Activated CD4-positive, alpha-beta T cell treated with anti-CD3 and anti-CD28 coated beads, Interleukin-2, amount 50 U/mL, for 24 hours (primary cell): ENCODE measurements around the gene COL25A1.
A peak's percentile ranks its signal among the peaks of the same experiment; 100 is the strongest.

ENCODE experiments used
- DNase-seq, 2 donors: peaks; one replicate each; pipeline ENCODE4 v3.0.0-alpha.2; 2020; ENCODE audit warnings: low read depth in 1 of 2, low spot score in 1 of 2

COL25A1 gene

DNA sequence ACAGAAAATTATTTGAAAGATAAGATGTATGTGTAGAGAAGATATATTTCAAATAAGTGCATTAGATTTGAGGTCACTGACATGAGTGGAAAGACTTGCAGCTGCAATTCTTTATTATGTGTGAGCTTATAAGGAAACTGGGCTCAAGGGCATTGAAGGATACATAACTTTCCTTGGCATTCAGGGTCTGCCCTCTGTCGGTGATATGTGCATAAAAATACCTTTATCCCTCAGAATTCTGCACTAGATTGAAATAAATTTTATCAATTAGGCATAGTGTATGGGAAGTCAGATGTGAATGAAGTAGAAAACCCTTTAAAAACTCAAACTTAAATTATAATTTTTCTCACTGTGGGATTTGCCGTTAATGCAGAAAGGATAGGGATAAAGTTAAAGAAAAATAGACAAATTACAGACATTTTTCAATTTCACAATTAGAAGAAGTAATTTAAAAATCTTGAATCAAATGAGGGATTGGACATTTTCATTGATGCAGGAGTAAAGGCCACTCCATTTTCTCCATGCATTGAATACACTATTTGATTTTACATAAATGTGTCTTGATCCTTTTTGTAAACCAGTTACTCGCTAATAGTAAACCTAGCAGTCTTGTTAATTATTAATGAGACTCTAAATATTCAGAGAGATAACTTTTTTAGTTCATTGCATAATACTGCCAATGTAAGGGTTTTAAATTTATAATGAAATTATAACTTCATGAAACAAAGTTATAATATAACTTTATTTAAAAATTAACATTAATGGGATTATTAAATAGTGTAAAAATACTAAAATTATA lies 518.6 kb downstream of the COL25A1 start:
- DNase-seq, result no peak

DNA sequence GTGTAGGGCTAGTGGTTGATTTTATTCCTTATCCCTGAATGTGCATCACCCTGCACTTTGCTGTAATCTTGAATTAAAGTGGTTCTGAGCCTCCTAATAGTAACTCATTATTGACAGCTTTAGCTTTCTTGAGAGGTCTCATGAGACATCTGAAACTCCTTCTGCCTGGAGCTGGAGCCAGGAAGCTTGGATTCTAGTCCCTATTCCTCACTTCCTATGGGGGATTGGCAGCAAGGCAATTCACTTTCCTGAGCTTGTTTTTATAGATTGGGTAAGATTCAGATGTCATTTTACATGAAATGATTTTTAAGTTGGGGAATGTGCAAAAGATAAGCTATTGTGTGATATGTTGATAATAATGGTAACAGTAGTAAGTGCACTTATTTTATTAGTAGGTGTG lies 522.5 kb downstream of the COL25A1 start:
- no peak for DNase-seq

DNA sequence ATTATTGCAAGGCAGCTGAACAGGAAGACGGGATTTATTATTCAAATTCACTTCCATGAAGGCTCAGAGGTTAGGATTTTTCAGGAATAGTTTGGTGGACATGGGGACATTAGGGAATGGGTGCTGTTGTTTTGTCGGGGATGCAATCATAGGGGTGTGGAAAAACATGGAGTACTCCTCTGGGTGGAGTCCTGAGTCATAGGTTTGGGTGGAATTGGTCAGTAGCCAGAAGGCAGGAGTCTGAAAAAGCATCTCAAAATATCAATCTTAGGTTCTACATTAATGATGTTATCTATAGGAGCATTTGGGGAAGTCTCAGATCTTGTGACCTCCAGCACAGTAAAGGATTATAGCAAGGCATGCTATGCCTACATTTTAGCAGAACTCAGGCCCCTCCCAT lies 525.1 kb downstream of the COL25A1 start:
- DNase-seq, result no peak

DNA sequence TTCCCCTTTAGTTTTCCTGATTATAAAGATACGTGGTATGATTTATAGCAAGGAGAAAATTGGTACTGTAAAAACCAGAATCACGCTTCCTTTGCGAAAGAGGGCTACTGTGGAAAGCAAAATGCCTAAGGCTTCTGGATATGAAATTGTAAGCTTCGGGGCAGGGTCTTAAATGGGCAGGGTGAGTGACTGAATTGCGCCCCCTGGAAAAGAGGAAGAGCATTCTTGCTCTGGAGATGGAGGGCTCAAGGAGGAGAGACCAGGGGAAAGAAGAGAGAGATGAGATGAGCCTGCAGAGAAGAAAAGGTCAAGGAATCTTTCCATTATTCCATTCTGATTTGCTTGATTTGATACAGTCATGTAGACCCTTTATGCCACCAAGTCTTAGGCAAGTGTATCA lies 526.5 kb downstream of the COL25A1 start:
- DNase-seq, result no peak

DNA sequence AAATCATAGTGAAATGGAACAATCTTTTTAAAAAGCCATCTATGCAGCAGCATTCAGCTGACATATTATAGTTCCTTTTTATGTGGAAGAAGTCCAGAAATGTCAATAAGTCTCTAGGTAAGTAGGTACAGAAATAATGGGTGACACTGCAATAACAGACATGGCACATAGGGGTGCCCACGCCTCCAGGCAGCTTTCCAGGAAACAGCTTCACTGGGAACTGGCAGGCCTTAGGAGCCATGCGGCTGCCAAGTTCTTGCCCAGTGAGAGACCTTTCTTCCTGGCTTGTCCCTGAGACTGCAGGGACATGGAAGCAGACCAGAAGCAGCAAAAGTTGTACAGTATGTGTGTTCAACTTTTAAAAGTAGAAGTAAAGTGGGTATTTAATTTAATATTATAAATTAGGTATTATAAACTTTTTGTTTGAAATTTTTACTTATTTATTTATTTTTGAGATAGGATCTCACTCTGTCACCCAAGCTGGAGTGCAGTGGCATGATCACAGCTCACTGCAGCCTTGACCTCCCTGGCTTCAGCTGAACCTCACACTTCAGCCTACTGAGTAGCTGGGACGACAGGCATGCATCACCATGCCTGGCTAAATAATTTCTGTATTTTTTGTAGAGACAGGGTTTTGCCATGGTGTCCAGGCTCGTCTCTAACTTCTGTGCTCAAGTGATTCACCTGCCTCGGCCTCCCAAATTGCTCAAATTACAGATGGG lies 527.5 kb downstream of the COL25A1 start:
- DNase-seq, result no peak

DNA sequence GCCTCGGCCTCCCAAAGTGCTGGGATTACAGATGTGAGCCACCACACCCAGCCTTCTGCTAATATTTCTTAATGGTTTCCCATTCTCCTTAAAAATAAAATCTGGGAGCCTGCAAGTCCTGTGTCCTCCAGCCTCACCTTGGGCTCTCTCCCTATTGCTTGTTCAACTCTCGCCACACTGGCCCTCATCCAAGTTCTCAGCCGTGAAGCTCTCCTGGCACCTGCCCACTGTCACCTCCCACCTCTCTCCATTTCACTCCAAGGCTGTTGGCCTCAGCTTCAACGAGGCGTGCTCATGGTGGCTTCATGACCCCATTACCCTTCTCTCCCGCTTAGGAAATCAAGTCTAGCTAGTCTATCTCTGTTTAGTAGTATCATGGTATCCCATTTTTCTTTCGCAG lies 530.1 kb downstream of the COL25A1 start:
- DNase-seq, result no peak

DNA sequence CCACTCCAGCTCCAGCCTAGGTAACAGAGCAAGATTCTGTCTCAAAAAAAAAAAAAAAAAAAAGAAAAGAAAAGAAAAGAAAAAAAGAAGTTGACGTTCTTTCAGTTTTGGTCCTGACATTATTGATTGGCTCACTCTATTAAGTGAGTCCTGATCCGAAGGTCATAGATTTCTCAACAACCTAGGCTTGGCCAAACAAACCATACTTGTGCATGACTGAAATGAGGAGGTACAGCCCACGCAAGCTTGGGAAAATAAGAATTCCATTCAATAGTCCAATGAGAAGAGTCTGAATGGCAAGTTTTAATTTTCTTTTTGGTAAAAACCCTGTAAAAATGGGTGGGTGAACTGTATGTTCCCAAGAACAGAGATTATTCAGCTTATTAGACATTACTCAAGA lies 536.4 kb downstream of the COL25A1 start:
- DNase-seq, result no peak

DNA sequence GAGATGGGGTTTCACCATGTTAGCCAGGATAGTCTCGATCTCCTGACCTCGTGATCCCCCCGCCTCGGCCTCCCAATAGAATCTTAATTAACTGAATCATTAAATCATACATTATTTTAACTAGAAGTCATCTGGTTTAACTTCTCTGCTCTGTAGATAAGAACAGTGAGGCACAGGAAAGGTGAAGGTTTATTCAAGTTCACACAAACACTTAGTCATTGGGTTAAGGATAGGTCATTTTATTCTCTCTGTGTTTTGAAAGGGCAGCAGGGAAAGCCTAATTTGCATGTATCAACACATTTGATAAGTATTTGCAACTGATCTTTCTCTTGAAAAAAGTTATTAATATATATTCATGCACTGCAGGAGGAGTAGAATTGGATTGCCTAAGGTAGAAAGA lies 538.5 kb downstream of the COL25A1 start:
- no peak for DNase-seq

DNA sequence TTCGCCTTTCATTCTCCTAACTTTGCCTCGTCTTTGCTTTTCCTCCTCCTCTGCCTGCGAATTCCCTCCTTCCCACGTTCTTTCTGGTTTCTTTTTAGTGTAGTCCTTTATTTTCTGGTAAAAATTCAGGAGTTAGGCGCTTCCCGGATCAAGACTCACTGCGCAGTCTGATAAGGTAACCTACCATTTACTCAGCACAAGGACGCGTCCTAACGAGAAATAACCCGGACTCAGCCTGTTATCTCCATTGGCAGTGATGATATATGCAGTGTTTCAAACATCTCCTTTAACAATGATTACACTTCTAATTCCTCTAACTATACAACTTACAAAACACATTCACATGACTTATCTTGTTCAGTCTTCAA lies 539.2 kb downstream of the COL25A1 start:
- no peak for DNase-seq

DNA sequence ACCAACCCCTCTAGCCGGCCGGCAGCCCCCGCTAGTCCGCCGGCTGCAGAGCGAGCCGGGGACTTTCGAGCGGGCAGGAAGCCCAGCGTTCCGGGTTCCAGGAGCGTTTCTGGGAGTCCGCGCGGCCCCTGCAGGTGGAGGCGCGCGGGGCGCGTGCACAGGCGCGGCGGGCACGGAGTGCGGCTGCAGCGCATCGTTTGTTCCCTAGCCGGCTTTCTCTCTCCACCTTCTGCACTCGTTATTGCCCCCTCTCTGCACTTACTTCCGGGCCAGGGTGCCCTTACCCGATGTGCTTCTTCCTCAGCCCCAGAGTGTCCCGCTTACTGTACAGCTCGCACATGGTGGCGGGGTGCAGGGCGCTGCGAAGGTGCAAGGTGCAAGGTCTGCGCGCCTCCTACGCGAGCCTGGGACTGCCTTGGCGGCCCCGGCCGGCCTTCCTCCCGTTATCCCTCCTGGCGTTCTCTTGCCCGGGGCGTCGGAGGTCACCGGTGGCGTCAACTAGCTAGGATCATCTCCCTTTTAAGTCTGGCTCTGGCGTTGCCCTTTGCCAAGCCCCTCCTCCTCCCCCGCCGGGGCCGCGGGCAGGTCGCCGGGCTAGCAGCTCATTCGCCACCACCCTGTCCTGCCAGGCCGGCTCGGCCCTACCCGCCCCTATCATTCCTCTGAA lies 539.8 kb downstream of the COL25A1 start, which contains the start of gene ETNPPL:
Gene ETNPPL, minus strand, starts transcription at position 495 of the 667 bp plus-strand sequence. Its CDS starts 155 bp downstream, at position 340.
- peak in 1 of 2 donors; percentile 3 for DNase-seq
